GM18508 (cell line): Measurements from ENCODE around the gene KRTAP24-1.

Source experiments
- ATAC-seq: cut with Tn5 transposase; IDR thresholded peaks from one replicate; pipeline ENCODE4 v1.9.1; 2021; ENCODE audit warnings: moderate number of reproducible peaks; ENCODE audit not compliant: insufficient read depth, unreplicated experiment

KRTAP24-1 gene

DNA sequence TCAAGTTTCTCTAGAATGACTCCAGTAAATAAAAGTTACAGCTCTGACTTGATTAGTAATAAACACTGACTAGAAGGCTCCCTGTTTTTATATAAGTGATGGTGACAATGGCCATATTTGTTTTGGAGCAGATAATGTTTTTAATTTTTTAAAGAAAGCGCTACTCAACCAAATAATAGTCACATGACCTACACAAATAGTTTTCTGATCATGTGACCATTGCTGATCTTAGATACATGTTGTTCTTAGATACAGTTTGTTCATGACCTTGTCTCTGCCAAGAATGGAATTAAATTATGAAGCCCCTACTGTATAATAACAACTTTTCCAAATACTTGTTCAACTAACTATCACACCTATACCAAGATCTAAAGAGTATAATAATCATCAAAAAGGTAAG lies 44.6 kb downstream of the KRTAP24-1 start:
- ATAC-seq, result no peak

GRCh38 chr21:30234643-30235042 lies 48.1 kb downstream of the KRTAP24-1 start:
- no peak for ATAC-seq

DNA sequence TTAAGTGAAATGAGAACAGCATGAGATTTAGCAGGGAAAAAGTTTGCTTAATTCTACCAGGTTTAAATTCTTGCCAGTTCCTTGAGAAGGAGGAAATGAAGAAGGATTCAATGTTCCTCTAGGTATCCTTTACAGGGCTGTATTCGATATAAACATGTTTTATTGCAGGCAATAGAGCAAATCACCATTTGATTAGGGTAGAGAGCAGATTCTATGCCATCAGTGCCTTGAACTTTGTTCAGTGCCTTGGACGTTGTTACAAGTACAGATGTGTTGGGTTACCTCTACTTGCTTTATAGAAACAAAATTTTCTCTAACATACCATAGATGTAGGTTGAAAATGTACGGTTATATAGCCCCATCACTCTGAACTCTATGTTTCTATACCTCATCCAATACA lies 48.7 kb downstream of the KRTAP24-1 start:
- no peak for ATAC-seq

- no peak for ATAC-seq
Observed at GRCh38 chr21:30233228-30234020, 49.3 kb downstream of the KRTAP24-1 start.

GRCh38 chr21:30232011-30232410 lies 50.7 kb downstream of the KRTAP24-1 start:
- ATAC-seq, result no peak
